ENCODE measurements around the gene XRCC4. TPM values are rescaled to one million over a fixed set of nuclear protein-coding genes. Genes with fewer than 3 reads are reported as not detected.

XRCC4 gene
- total RNA-seq, 2 experiments from 2014 or later = 14.0 to 15.2 TPM

GRCh38 chr5:83374547-83374946, 297.2 kb downstream of the XRCC4 start:
- intact Hi-C loops (cut with micrococcal nuclease) = no loop called here
- ChIA-PET CTCF (no interaction called here), POLR2A (no interaction called here)
- H3K4me1 Mint-ChIP-seq (ENCODE audit: low read depth) = no peaks in the 10 kb centered on the region
- no peak overlapping the region for H3K27ac Mint-ChIP-seq
- H3K27me3 Mint-ChIP-seq = no peaks in the 10 kb centered on the region
- no peaks in the 10 kb centered on the region for H3K9me3 Mint-ChIP-seq
- DNase-seq = no peak
- H3K4me3 Mint-ChIP-seq = no peak overlapping the region
- H3K36me3 Mint-ChIP-seq = no peaks in the 10 kb centered on the region

- no peaks in the 10 kb centered on the region for H3K27me3 Mint-ChIP-seq
- POLR2A ChIA-PET = no interaction called here
These were observed 297.9 kb downstream of the XRCC4 start for GRCh38 chr5:83375049-83375745.

GRCh38 chr5:83376461-83376860, 299.1 kb downstream of the XRCC4 start:
- no peak overlapping the region for H3K27ac Mint-ChIP-seq
- ChIA-PET CTCF (no interaction called here), POLR2A (no interaction called here)
- no peaks in the 10 kb centered on the region for H3K36me3 Mint-ChIP-seq
- no peak overlapping the region for H3K4me3 Mint-ChIP-seq
- DNase-seq = no peak
- peaks cover 2% of the 10 kb centered on the region for H3K27me3 Mint-ChIP-seq
- no peaks in the 10 kb centered on the region for H3K9me3 Mint-ChIP-seq
- intact Hi-C loops (cut with micrococcal nuclease) = no loop called here
- H3K4me1 Mint-ChIP-seq (ENCODE audit: low read depth) = no peaks in the 10 kb centered on the region

More at GRCh38 chr5:83375049-83375745, 297.9 kb downstream of the XRCC4 start:
- H3K27ac Mint-ChIP-seq = no peak overlapping the region
- no peaks in the 10 kb centered on the region for H3K36me3 Mint-ChIP-seq
- no peak for DNase-seq
- CTCF ChIA-PET = no interaction called here
- intact Hi-C loops (cut with micrococcal nuclease) = no loop called here
- H3K4me1 Mint-ChIP-seq (ENCODE audit: low read depth) = no peaks in the 10 kb centered on the region
- H3K4me3 Mint-ChIP-seq = no peak overlapping the region
- H3K9me3 Mint-ChIP-seq = no peaks in the 10 kb centered on the region

GRCh38 chr5:83377131-83377865, 300.0 kb downstream of the XRCC4 start:
- CTCF ChIA-PET = no interaction called here

GRCh38 chr5:83378624-83379289, 301.4 kb downstream of the XRCC4 start:
- ChIA-PET POLR2A (no interaction called here), CTCF (no interaction called here)
- Mint-ChIP-seq H3K4me1 (ENCODE audit: low read depth) (no peaks in the 10 kb centered on the region), H3K27me3 (peaks cover 2% of the 10 kb centered on the region), H3K9me3 (peaks cover 3% of the 10 kb centered on the region), H3K4me3 (no peak overlapping the region), H3K27ac (no peak overlapping the region), H3K36me3 (no peaks in the 10 kb centered on the region)
- DNase-seq = no peak
- intact Hi-C loops (cut with micrococcal nuclease) = no loop called here

More at GRCh38 chr5:83377131-83377865, 300.0 kb downstream of the XRCC4 start:
- intact Hi-C loops (cut with micrococcal nuclease) = no loop called here
- Mint-ChIP-seq H3K4me1 (ENCODE audit: low read depth) (no peaks in the 10 kb centered on the region), H3K4me3 (no peak overlapping the region), H3K27me3 (peaks cover 2% of the 10 kb centered on the region), H3K27ac (no peak overlapping the region), H3K36me3 (no peaks in the 10 kb centered on the region), H3K9me3 (no peaks in the 10 kb centered on the region)
- POLR2A ChIA-PET = interaction anchor here (0.7 kb wide), 1 partner anchor 190 kb away, joined by 3 read pairs; no protein-coding TSS in a partner anchor
- DNase-seq = no peak

- Mint-ChIP-seq H3K27ac (no peak overlapping the region), H3K4me3 (no peak overlapping the region), H3K4me1 (ENCODE audit: low read depth) (no peaks in the 10 kb centered on the region), H3K9me3 (peaks cover 3% of the 10 kb centered on the region), H3K36me3 (no peaks in the 10 kb centered on the region), H3K27me3 (no peaks in the 10 kb centered on the region)
- no peak for DNase-seq
- CTCF ChIA-PET = no interaction called here
- POLR2A ChIA-PET = no interaction called here
- intact Hi-C loops (cut with micrococcal nuclease) = no loop called here
These were observed 308.5 kb downstream of the XRCC4 start for GRCh38 chr5:83385812-83386211.

- intact Hi-C loops (cut with micrococcal nuclease) = no loop called here
- Mint-ChIP-seq H3K27ac (no peak overlapping the region), H3K4me1 (ENCODE audit: low read depth) (no peaks in the 10 kb centered on the region), H3K36me3 (no peaks in the 10 kb centered on the region), H3K27me3 (no peaks in the 10 kb centered on the region), H3K9me3 (peaks cover 3% of the 10 kb centered on the region), H3K4me3 (no peak overlapping the region)
- ChIA-PET CTCF (no interaction called here), POLR2A (interaction anchor here (0.5 kb wide), 1 partner anchor 44 kb away, joined by 3 read pairs; no protein-coding TSS in a partner anchor)
- DNase-seq = no peak
These were observed 309.7 kb downstream of the XRCC4 start for GRCh38 chr5:83387041-83387440.

- Mint-ChIP-seq H3K36me3 (no peaks in the 10 kb centered on the region), H3K4me3 (no peak overlapping the region), H3K4me1 (ENCODE audit: low read depth) (no peaks in the 10 kb centered on the region), H3K27ac (no peak overlapping the region), H3K9me3 (no peaks in the 10 kb centered on the region), H3K27me3 (no peaks in the 10 kb centered on the region)
- CTCF ChIA-PET = no interaction called here
- POLR2A ChIA-PET = no interaction called here
- DNase-seq = no peak
- intact Hi-C loops (cut with micrococcal nuclease) = no loop called here
These were observed 311.3 kb downstream of the XRCC4 start for GRCh38 chr5:83388608-83389007.

- no peak overlapping the region for H3K4me3 Mint-ChIP-seq
- no peaks in the 10 kb centered on the region for H3K27me3 Mint-ChIP-seq
- DNase-seq = no peak
- POLR2A ChIA-PET = no interaction called here
- H3K4me1 Mint-ChIP-seq (ENCODE audit: low read depth) = no peaks in the 10 kb centered on the region
- CTCF ChIA-PET = no interaction called here
- intact Hi-C loops (cut with micrococcal nuclease) = no loop called here
- no peaks in the 10 kb centered on the region for H3K36me3 Mint-ChIP-seq
- no peaks in the 10 kb centered on the region for H3K9me3 Mint-ChIP-seq
- H3K27ac Mint-ChIP-seq = no peak overlapping the region
These were observed 315.6 kb downstream of the XRCC4 start for GRCh38 chr5:83392766-83393503.

- ChIA-PET POLR2A (no interaction called here), CTCF (no interaction called here)
- DNase-seq = no peak
- Mint-ChIP-seq H3K27ac (no peak overlapping the region), H3K9me3 (no peaks in the 10 kb centered on the region), H3K4me1 (ENCODE audit: low read depth) (no peaks in the 10 kb centered on the region), H3K27me3 (no peaks in the 10 kb centered on the region), H3K36me3 (no peaks in the 10 kb centered on the region), H3K4me3 (no peak overlapping the region)
- intact Hi-C loops (cut with micrococcal nuclease) = no loop called here
These were observed 316.1 kb downstream of the XRCC4 start for GRCh38 chr5:83393504-83393866.

GRCh38 chr5:83394190-83394589, 316.8 kb downstream of the XRCC4 start:
- CTCF ChIA-PET = no interaction called here

GRCh38 chr5:83396662-83397061, 319.3 kb downstream of the XRCC4 start:
- H3K27ac Mint-ChIP-seq = no peak overlapping the region
- CTCF ChIA-PET = no interaction called here
- peaks cover 2% of the 10 kb centered on the region for H3K9me3 Mint-ChIP-seq
- H3K4me1 Mint-ChIP-seq (ENCODE audit: low read depth) = peaks cover 5% of the 10 kb centered on the region
- POLR2A ChIA-PET = interaction anchor here (0.6 to 0.7 kb wide), 2 partner anchors 71 to 117 kb away, joined by 3 to 4 read pairs; no protein-coding TSS in a partner anchor
- no peak for DNase-seq
- no peaks in the 10 kb centered on the region for H3K27me3 Mint-ChIP-seq
- H3K4me3 Mint-ChIP-seq = no peak overlapping the region
- H3K36me3 Mint-ChIP-seq = no peaks in the 10 kb centered on the region
- intact Hi-C loops (cut with micrococcal nuclease) = no loop called here

More at GRCh38 chr5:83394190-83394589, 316.8 kb downstream of the XRCC4 start:
- no peak for DNase-seq
- H3K27ac Mint-ChIP-seq = no peak overlapping the region
- peaks cover 2% of the 10 kb centered on the region for H3K9me3 Mint-ChIP-seq
- POLR2A ChIA-PET = no interaction called here
- H3K4me1 Mint-ChIP-seq (ENCODE audit: low read depth) = no peaks in the 10 kb centered on the region
- no peaks in the 10 kb centered on the region for H3K36me3 Mint-ChIP-seq
- no peaks in the 10 kb centered on the region for H3K27me3 Mint-ChIP-seq
- intact Hi-C loops (cut with micrococcal nuclease) = no loop called here
- no peak overlapping the region for H3K4me3 Mint-ChIP-seq
